A549 (cell line): ENCODE results near the gene TRAK1. TPM values are rescaled to one million over a fixed set of nuclear protein-coding genes. Genes with fewer than 3 reads are reported as not detected.

Source experiments
- ATAC-seq, 2 experiments: fragments of 200-7000 bp in 1 of 2; fragments of >200 bp in 1 of 2; cut with Nextera tagmentation in 1 of 2; cut with Tn5 transposase in 1 of 2; 3 replicates each; pipeline versions ENCODE4 v1.8.0 to v1.9.1; 2018 to 2020; ENCODE audit warnings: mild to moderate bottlenecking in 1 of 2, moderate library complexity in 1 of 2
- CTCF ChIA-PET: fragments of 300-600 bp; sonication (Branson Sonifier 250); formaldehyde crosslinking; extraction: SDS; loops from one replicate; lab custom pipeline; 2021; ENCODE audit warnings: antibody characterized with exemption, inconsistent platforms; lab: Yijun Ruan, JAX
- POLR2A ChIA-PET: fragments of 350-600 bp; formaldehyde crosslinking; extraction: SDS; loops from one replicate; lab custom pipeline; 2021; ENCODE audit warnings: antibody characterized with exemption, inconsistent platforms; lab: Yijun Ruan, JAX
- DNase-seq, 2 experiments: peaks; one replicate each; pipeline versions ENCODE4 v3.0.0 to v3.0.0-alpha.2; 2011 to 2016; ENCODE audit warnings: low read depth in 1 of 2, low spot score in 1 of 2
- FAIRE-seq: peaks from 2 replicates; lab custom pipeline; 2011; peaks lifted over from hg19 to GRCh38; lab: Jason Lieb, UNC
- H3K27ac ChIP-seq, 2 experiments: fragments of >200 bp; sonication (Bioruptor Twin); formaldehyde crosslinking; 3 replicates each; pipeline ENCODE4 v1.5.1; 2016 to 2017
- H3K4me1 ChIP-seq: fragments of >200 bp; sonication (Bioruptor Twin); formaldehyde crosslinking; 3 replicates; pipeline ENCODE4 v1.6.1; 2016
- H3K4me2 ChIP-seq: fragments of >200 bp; sonication (Bioruptor Twin); formaldehyde crosslinking; 3 replicates; pipeline ENCODE4 v1.6.1; 2016
- H3K4me3 ChIP-seq: fragments of >200 bp; sonication (Bioruptor Twin); formaldehyde crosslinking; 3 replicates; pipeline ENCODE4 v1.5.1; 2016
- H3K9me3 ChIP-seq: fragments of >200 bp; sonication (Bioruptor Twin); formaldehyde crosslinking; 3 replicates; pipeline ENCODE4 v1.6.1; 2016
- CBX8 ChIP-seq: fragments of 200-600 bp; sonication (generic); IDR thresholded peaks from 2 replicates; pipeline ENCODE4 v1.6.1; 2016
- CHD4 ChIP-seq: fragments of 200-600 bp; sonication (generic); IDR thresholded peaks from 2 replicates; pipeline ENCODE4 v1.6.1; 2016; ENCODE audit warnings: antibody characterized with exemption, mild to moderate bottlenecking, borderline replicate concordance
- CTCF ChIP-seq: fragments of >200 bp; sonication (Bioruptor Twin); formaldehyde crosslinking; IDR thresholded peaks from 3 replicates; pipeline ENCODE4 v1.5.1; 2016
- EHMT2 ChIP-seq: fragments of 200-600 bp; sonication (generic); IDR thresholded peaks from 2 replicates; pipeline ENCODE4 v1.6.1; 2016; ENCODE audit warnings: antibody characterized with exemption, low read depth, mild to moderate bottlenecking, moderate library complexity
- ESRRA ChIP-seq: fragments of 150-350 bp; IDR thresholded peaks from 2 replicates; pipeline ENCODE4 v1.6.1; 2014; ENCODE audit warnings: mild to moderate bottlenecking, low read length, borderline replicate concordance
- FOSB ChIP-seq: fragments of 250-450 bp; sonication (Bioruptor Pico); IDR thresholded peaks from 2 replicates; pipeline ENCODE4 v1.5.0; 2020; ENCODE audit warnings: mild to moderate bottlenecking, moderate library complexity
- FOSL2 ChIP-seq, 2 experiments: fragments of 450-650 bp in 1 of 2; fragments of >200 bp in 1 of 2; sonication (Bioruptor Twin) in 1 of 2; formaldehyde crosslinking; IDR thresholded peaks; 2 replicates each; pipeline versions ENCODE4 v1.5.0 to v1.6.1; 2016 to 2020; ENCODE audit warnings: mild to moderate bottlenecking in 1 of 2, moderate library complexity in 1 of 2
- GATA3 ChIP-seq: IDR thresholded peaks from 2 replicates; pipeline ENCODE4 v1.6.1; 2012; ENCODE audit warnings: borderline replicate concordance
- HEYL ChIP-seq: fragments of 250-450 bp; sonication (Bioruptor Pico); IDR thresholded peaks from 2 replicates; pipeline ENCODE4 v1.8.0; 2021; ENCODE audit warnings: mild to moderate bottlenecking, moderate library complexity
- HOXB5 ChIP-seq: fragments of 250-450 bp; sonication (Bioruptor Pico); IDR thresholded peaks from 2 replicates; pipeline ENCODE4 v1.5.0; 2020; ENCODE audit warnings: mild to moderate bottlenecking, moderate library complexity
- JUN ChIP-seq, 2 experiments: fragments of >200 bp; sonication (Bioruptor Twin); formaldehyde crosslinking; IDR thresholded peaks; 2 replicates in 1 of 2; 3 replicates in 1 of 2; pipeline ENCODE4 v1.6.1; 2016 to 2017
- JUNB ChIP-seq: fragments of >200 bp; sonication (Bioruptor Twin); formaldehyde crosslinking; IDR thresholded peaks from 2 replicates; pipeline ENCODE4 v1.6.1; 2016
- KDM5A ChIP-seq: fragments of 200-600 bp; sonication (generic); IDR thresholded peaks from 2 replicates; pipeline ENCODE4 v1.6.1; 2016; ENCODE audit warnings: antibody characterized with exemption, mild to moderate bottlenecking
- MAFK ChIP-seq: fragments of 450-650 bp; IDR thresholded peaks from 2 replicates; pipeline ENCODE4 v1.6.1; 2014; ENCODE audit not compliant: partially characterized antibody
- MAZ ChIP-seq: fragments of 150-350 bp; IDR thresholded peaks from 2 replicates; pipeline ENCODE4 v1.6.1; 2014; ENCODE audit warnings: antibody characterized with exemption, low read depth, low read length, borderline replicate concordance
- POLR2AphosphoS2 ChIP-seq: conservative IDR thresholded peaks from 2 replicates; pipeline ENCODE4 v1.6.1; 2012; ENCODE audit warnings: low read length, improper control_type of control experiment, inconsistent platforms
- RCOR1 ChIP-seq: fragments of 150-350 bp; IDR thresholded peaks from 2 replicates; pipeline ENCODE4 v1.6.1; 2014; ENCODE audit warnings: antibody characterized with exemption, low read length, low read depth
- RNF2 ChIP-seq: fragments of 200-600 bp; sonication (generic); IDR thresholded peaks from 2 replicates; pipeline ENCODE4 v1.6.1; 2016; ENCODE audit warnings: low read depth, mild to moderate bottlenecking, antibody characterized with exemption, moderate library complexity, borderline replicate concordance
- SMC3 ChIP-seq: fragments of >200 bp; sonication (Bioruptor Twin); formaldehyde crosslinking; IDR thresholded peaks from 3 replicates; pipeline ENCODE4 v1.6.1; 2018; ENCODE audit warnings: inconsistent platforms
- TP53 ChIP-seq: fragments of 250-450 bp; sonication (Bioruptor Pico); IDR thresholded peaks from 2 replicates; pipeline ENCODE4 v1.5.0; 2021; ENCODE audit warnings: mild to moderate bottlenecking, moderate library complexity
- USF2 ChIP-seq: fragments of 450-650 bp; IDR thresholded peaks from 2 replicates; pipeline ENCODE4 v1.6.1; 2014; ENCODE audit warnings: antibody characterized with exemption
- ZC3H11A ChIP-seq: fragments of 450-650 bp; IDR thresholded peaks from 2 replicates; pipeline ENCODE4 v1.6.1; 2014; ENCODE audit warnings: antibody characterized with exemption, mild to moderate bottlenecking
- ZFP36 ChIP-seq: fragments of 450-650 bp; IDR thresholded peaks from 2 replicates; pipeline ENCODE4 v1.6.1; 2014; ENCODE audit warnings: borderline replicate concordance; ENCODE audit not compliant: partially characterized antibody
- ZSCAN20 ChIP-seq: fragments of 250-450 bp; sonication (Bioruptor Pico); IDR thresholded peaks from 2 replicates; pipeline ENCODE4 v1.8.0; 2022; ENCODE audit warnings: mild to moderate bottlenecking, moderate library complexity
- WGBS: methylation state at CpG from one replicate; pipeline ENCODE4 v1.1.6; 2017; ENCODE audit errors: missing lambda C conversion rate; 5-methylcytosine and 5-hydroxymethylcytosine counted together
- polyA plus RNA-seq, 4 experiments: library from polyadenylated mRNA; depleted of rRNA in 3 of 4; stranded (reverse); fragments of >200 nt; fragmentation: RNase III in 1 of 4; extraction: RNeasy Plus Mini Kit Qiagen cat#74134 plus additional on column Dnase treatment in 1 of 4; gene quantifications; 2 replicates in 3 of 4; 3 replicates in 1 of 4; pipeline ENCODE4 v1.2.3, GENCODE V29; 2011 to 2017

TRAK1 gene
- polyA plus RNA-seq, 2 of the 4 experiments (the other 2 are of a cell fraction) = 12.2 to 22.3 TPM

GRCh38 chr3:42123012-42123581, 31.9 kb downstream of the TRAK1 start:
- ATAC-seq (no peak), FAIRE-seq (no peak), DNase-seq (no peak)
- Histone ChIP-seq H3K4me2 (no peak overlapping the region), H3K4me1 (peaks cover 12% of the 10 kb centered on the region), H3K9me3 (no peaks in the 10 kb centered on the region), H3K4me3 (no peak overlapping the region), H3K27ac (no peak overlapping the region)
- 85% methylated on average over 8 of the region's 8 CpGs for WGBS
- POLR2A ChIA-PET = no interaction called here
- TF ChIP-seq FOSL2 (IDR thresholded peaks at IDR 0.05) (no peak), FOSL2 (CRISPR knock-in tag; IDR thresholded peaks at IDR 0.05) (peak; percentile 28; the same call in 1 of the 2 replicates), USF2 (no peak)
- CTCF ChIA-PET = interaction anchor here (1.1 kb wide), 1 partner anchor 68 kb away, joined by 4 read pairs; no protein-coding TSS in a partner anchor

GRCh38 chr3:42123824-42124658, 32.9 kb downstream of the TRAK1 start:
- H3K4me1 ChIP-seq = peaks cover 19% of the 10 kb centered on the region
- TF ChIP-seq KDM5A = no peak
- TF ChIP-seq JUN (IDR thresholded peaks at IDR 0.05) = no peak
- no peak for TF ChIP-seq SMC3
- TF ChIP-seq RNF2 = no peak
- no peak for TF ChIP-seq RCOR1
- TF ChIP-seq HOXB5 (CRISPR knock-in tag) = no peak
- TF ChIP-seq CHD4 = no peak
- no peak for TF ChIP-seq JUNB
- TF ChIP-seq GATA3 = no peak
- TF ChIP-seq MAZ = no peak
- TF ChIP-seq FOSB (CRISPR knock-in tag) = no peak
- TF ChIP-seq ZSCAN20 (CRISPR knock-in tag) = no peak
- no peak for TF ChIP-seq EHMT2
- TF ChIP-seq ESRRA = no peak
- TF ChIP-seq CTCF = no peak
- no peak for TF ChIP-seq HEYL
- TF ChIP-seq TP53 (CRISPR knock-in tag) = no peak
- TF ChIP-seq MAFK = no peak
- TF ChIP-seq, all 56 proteins: peak for 0
- DNase-seq = no peak
- Histone ChIP-seq H3K9me3 (no peaks in the 10 kb centered on the region), H3K27ac (no peak overlapping the region), H3K4me3 (no peak overlapping the region), H3K4me2 (no peak overlapping the region)
- ChIA-PET POLR2A (no interaction called here), CTCF (interaction anchor here (0.9 to 1.4 kb wide), 3 partner anchors 24 to 106 kb away, joined by 3 to 4 read pairs (median 3); no protein-coding TSS in a partner anchor)
- 95% methylated on average over 5 of the region's 5 CpGs for WGBS
- no peak for FAIRE-seq
- no peak for ATAC-seq

GRCh38 chr3:42127226-42127625, 36.1 kb downstream of the TRAK1 start:
- FAIRE-seq (no peak), ATAC-seq (no peak), DNase-seq (no peak)
- WGBS = 97% methylated on average over 3 of the region's 3 CpGs
- ChIA-PET POLR2A (no interaction called here), CTCF (interaction anchor here (2.0 to 6.2 kb wide), 2 partner anchors 9 to 64 kb away, joined by 14 to 38 read pairs; no protein-coding TSS in a partner anchor)
- no peak overlapping the region for H3K27ac ChIP-seq
- no peak overlapping the region for H3K4me2 ChIP-seq
- no peaks in the 10 kb centered on the region for H3K9me3 ChIP-seq
- peaks cover 35% of the 10 kb centered on the region for H3K4me1 ChIP-seq
- TF ChIP-seq FOSL2 (IDR thresholded peaks at IDR 0.05) = no peak
- no peak for TF ChIP-seq FOSL2 (CRISPR knock-in tag; IDR thresholded peaks at IDR 0.05)
- no peak for TF ChIP-seq POLR2AphosphoS2
- TF ChIP-seq MAZ = no peak
- no peak for TF ChIP-seq ZFP36
- no peak for TF ChIP-seq CBX8
- TF ChIP-seq ZC3H11A = no peak
- H3K4me3 ChIP-seq = no peak overlapping the region
